SK-N-SH treated with all-trans-retinoic acid at 6 μM for 48 hours (cell line): ENCODE measurements around the gene RABGAP1L.

Source experiments
- ATAC-seq: fragments of 200-7000 bp; cut with Tn5 transposase; 3 replicates; pipeline ENCODE4 v1.9.1; 2020; ENCODE audit warnings: mild to moderate bottlenecking, moderate library complexity
- ARNTL ChIP-seq: fragments of 450-650 bp; formaldehyde crosslinking; IDR thresholded peaks from 2 replicates; pipeline ENCODE4 v1.5.0; 2020; ENCODE audit warnings: low read depth, mild to moderate bottlenecking, moderate library complexity, borderline replicate concordance
- BACH2 ChIP-seq: fragments of 250-450 bp; sonication (Bioruptor Pico); IDR thresholded peaks from 2 replicates; pipeline ENCODE4 v1.9.0; 2021; ENCODE audit warnings: mild to moderate bottlenecking, borderline replicate concordance
- CSDC2 ChIP-seq: fragments of 250-450 bp; sonication (Bioruptor Pico); IDR thresholded peaks from 2 replicates; pipeline ENCODE4 v1.5.0; 2020; ENCODE audit warnings: mild to moderate bottlenecking, moderate library complexity
- CSRNP3 ChIP-seq: fragments of 250-450 bp; sonication (Bioruptor Pico); IDR thresholded peaks from 2 replicates; pipeline ENCODE4 v1.5.1; 2021; ENCODE audit warnings: mild to moderate bottlenecking, moderate library complexity
- ESRRG ChIP-seq: fragments of 250-450 bp; sonication (Bioruptor Pico); IDR thresholded peaks from 2 replicates; pipeline ENCODE4 v1.6.1; 2021; ENCODE audit warnings: mild to moderate bottlenecking
- GLIS3 ChIP-seq: fragments of 250-450 bp; sonication (Bioruptor Pico); IDR thresholded peaks from 2 replicates; pipeline ENCODE4 v1.5.0; 2020; ENCODE audit warnings: mild to moderate bottlenecking, moderate library complexity
- ISL1 ChIP-seq: fragments of 250-450 bp; sonication (Bioruptor Pico); IDR thresholded peaks from 2 replicates; pipeline ENCODE4 v2.1.2; 2022; ENCODE audit warnings: mild to moderate bottlenecking, moderate library complexity
- OSR1 ChIP-seq: fragments of 250-450 bp; sonication (Bioruptor Pico); IDR thresholded peaks from 2 replicates; pipeline ENCODE4 v1.8.0; 2022; ENCODE audit warnings: moderate library complexity, mild to moderate bottlenecking, inconsistent platforms
- PATZ1 ChIP-seq: fragments of 250-450 bp; sonication (Bioruptor Pico); IDR thresholded peaks from 2 replicates; pipeline ENCODE4 v1.8.0; 2020; ENCODE audit warnings: mild to moderate bottlenecking, moderate library complexity, borderline replicate concordance
- PPARA ChIP-seq: fragments of 250-450 bp; sonication (Bioruptor Pico); IDR thresholded peaks from 2 replicates; pipeline ENCODE4 v1.5.0; 2020; ENCODE audit warnings: mild to moderate bottlenecking, borderline replicate concordance
- RARB ChIP-seq: fragments of 250-450 bp; sonication (Bioruptor Pico); IDR thresholded peaks from 2 replicates; pipeline ENCODE4 v1.8.0; 2021; ENCODE audit warnings: mild to moderate bottlenecking, moderate library complexity
- SNAI2 ChIP-seq: fragments of 250-450 bp; sonication (Bioruptor Pico); IDR thresholded peaks from 2 replicates; pipeline ENCODE4 v1.5.0; 2020; ENCODE audit warnings: mild to moderate bottlenecking, moderate library complexity
- TCF4 ChIP-seq: fragments of 250-450 bp; sonication (Bioruptor Pico); IDR thresholded peaks from 2 replicates; pipeline ENCODE4 v1.8.0; 2021; ENCODE audit warnings: mild to moderate bottlenecking, moderate library complexity, borderline replicate concordance
- TOX ChIP-seq: fragments of 250-450 bp; sonication (Bioruptor Pico); IDR thresholded peaks from 2 replicates; pipeline ENCODE4 v1.8.0; 2021; ENCODE audit warnings: mild to moderate bottlenecking, moderate library complexity, borderline replicate concordance
- ZC3H10 ChIP-seq: fragments of 250-450 bp; sonication (Bioruptor Pico); IDR thresholded peaks from 2 replicates; pipeline ENCODE4 v1.5.1; 2021; ENCODE audit warnings: mild to moderate bottlenecking, moderate library complexity
- ZFP3 ChIP-seq: fragments of 250-450 bp; sonication (Bioruptor Pico); IDR thresholded peaks from 2 replicates; pipeline ENCODE4 v1.5.0; 2020; ENCODE audit warnings: mild to moderate bottlenecking, moderate library complexity
- ZFP30 ChIP-seq: fragments of 450-650 bp; formaldehyde crosslinking; IDR thresholded peaks from 2 replicates; pipeline ENCODE4 v1.5.0; 2022; ENCODE audit warnings: mild to moderate bottlenecking, moderate library complexity
- ZNF565 ChIP-seq: fragments of 450-650 bp; formaldehyde crosslinking; conservative IDR thresholded peaks from 2 replicates; pipeline ENCODE4 v1.5.0; 2020; ENCODE audit warnings: low read depth, mild to moderate bottlenecking, moderate library complexity
- ZNF70 ChIP-seq: fragments of 450-650 bp; formaldehyde crosslinking; IDR thresholded peaks from 2 replicates; pipeline ENCODE4 v1.5.0; 2020; ENCODE audit warnings: mild to moderate bottlenecking, moderate library complexity
- ZNF8 ChIP-seq: fragments of 450-650 bp; formaldehyde crosslinking; IDR thresholded peaks from 2 replicates; pipeline ENCODE4 v1.5.0; 2020; ENCODE audit warnings: mild to moderate bottlenecking, moderate library complexity
- TF ChIP-seq, protein P1 (sequence below): fragments of 250-450 bp; sonication (Bioruptor Pico); IDR thresholded peaks from 2 replicates; pipeline ENCODE4 v1.5.1; 2020; ENCODE audit warnings: low read depth, mild to moderate bottlenecking, moderate library complexity
- TF ChIP-seq, protein P2 (sequence below): fragments of 250-450 bp; sonication (Bioruptor Pico); IDR thresholded peaks from 2 replicates; pipeline ENCODE4 v1.8.0; 2021; ENCODE audit warnings: low read depth, mild to moderate bottlenecking, moderate library complexity, borderline replicate concordance

RABGAP1L gene

GRCh38 chr1:174112489-174113162 is 46.7 kb upstream of the RABGAP1L start:
- TF ChIP-seq PPARA (CRISPR knock-in tag) (no peak), CSDC2 (CRISPR knock-in tag) (no peak), SNAI2 (no peak), ARNTL (CRISPR knock-in tag) (no peak), TOX (CRISPR knock-in tag) (no peak), ISL1 (CRISPR knock-in tag) (no peak), ZNF8 (CRISPR knock-in tag) (no peak), RARB (no peak), TCF4 (CRISPR knock-in tag) (no peak), ZC3H10 (CRISPR knock-in tag) (no peak), OSR1 (CRISPR knock-in tag) (no peak), ZNF565 (CRISPR knock-in tag) (no peak), BACH2 (CRISPR knock-in tag) (no peak)
- TF ChIP-seq, protein P1, sequence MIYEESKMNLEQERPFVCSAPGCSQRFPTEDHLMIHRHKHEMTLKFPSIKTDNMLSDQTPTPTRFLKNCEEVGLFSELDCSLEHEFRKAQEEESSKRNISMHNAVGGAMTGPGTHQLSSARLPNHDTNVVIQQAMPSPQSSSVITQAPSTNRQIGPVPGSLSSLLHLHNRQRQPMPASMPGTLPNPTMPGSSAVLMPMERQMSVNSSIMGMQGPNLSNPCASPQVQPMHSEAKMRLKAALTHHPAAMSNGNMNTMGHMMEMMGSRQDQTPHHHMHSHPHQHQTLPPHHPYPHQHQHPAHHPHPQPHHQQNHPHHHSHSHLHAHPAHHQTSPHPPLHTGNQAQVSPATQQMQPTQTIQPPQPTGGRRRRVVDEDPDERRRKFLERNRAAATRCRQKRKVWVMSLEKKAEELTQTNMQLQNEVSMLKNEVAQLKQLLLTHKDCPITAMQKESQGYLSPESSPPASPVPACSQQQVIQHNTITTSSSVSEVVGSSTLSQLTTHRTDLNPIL (CRISPR knock-in tag), result no peak
- TF ChIP-seq, all 23 proteins: peak for 0
- no peak for ATAC-seq

GRCh38 chr1:174114106-174114505 is 45.2 kb upstream of the RABGAP1L start:
- TF ChIP-seq ARNTL (CRISPR knock-in tag), result no peak
- TF ChIP-seq TOX (CRISPR knock-in tag), result no peak
- no peak for TF ChIP-seq SNAI2
- no peak for TF ChIP-seq PPARA (CRISPR knock-in tag)
- no peak for TF ChIP-seq CSRNP3
- TF ChIP-seq ZC3H10 (CRISPR knock-in tag), result no peak
- no peak for TF ChIP-seq GLIS3 (CRISPR knock-in tag)
- TF ChIP-seq ZFP30, result no peak
- TF ChIP-seq ZNF8 (CRISPR knock-in tag), result no peak
- no peak for TF ChIP-seq ZFP3 (CRISPR knock-in tag)
- TF ChIP-seq RARB, result no peak
- TF ChIP-seq PATZ1 (CRISPR knock-in tag), result no peak
- no peak for TF ChIP-seq ESRRG (CRISPR knock-in tag)
- TF ChIP-seq, protein P2, sequence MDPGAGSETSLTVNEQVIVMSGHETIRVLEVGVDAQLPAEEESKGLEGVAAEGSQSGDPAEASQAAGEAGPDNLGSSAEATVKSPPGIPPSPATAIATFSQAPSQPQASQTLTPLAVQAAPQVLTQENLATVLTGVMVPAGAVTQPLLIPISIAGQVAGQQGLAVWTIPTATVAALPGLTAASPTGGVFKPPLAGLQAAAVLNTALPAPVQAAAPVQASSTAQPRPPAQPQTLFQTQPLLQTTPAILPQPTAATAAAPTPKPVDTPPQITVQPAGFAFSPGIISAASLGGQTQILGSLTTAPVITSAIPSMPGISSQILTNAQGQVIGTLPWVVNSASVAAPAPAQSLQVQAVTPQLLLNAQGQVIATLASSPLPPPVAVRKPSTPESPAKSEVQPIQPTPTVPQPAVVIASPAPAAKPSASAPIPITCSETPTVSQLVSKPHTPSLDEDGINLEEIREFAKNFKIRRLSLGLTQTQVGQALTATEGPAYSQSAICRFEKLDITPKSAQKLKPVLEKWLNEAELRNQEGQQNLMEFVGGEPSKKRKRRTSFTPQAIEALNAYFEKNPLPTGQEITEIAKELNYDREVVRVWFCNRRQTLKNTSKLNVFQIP (CRISPR knock-in tag), result no peak
- no peak for ATAC-seq

DNA sequence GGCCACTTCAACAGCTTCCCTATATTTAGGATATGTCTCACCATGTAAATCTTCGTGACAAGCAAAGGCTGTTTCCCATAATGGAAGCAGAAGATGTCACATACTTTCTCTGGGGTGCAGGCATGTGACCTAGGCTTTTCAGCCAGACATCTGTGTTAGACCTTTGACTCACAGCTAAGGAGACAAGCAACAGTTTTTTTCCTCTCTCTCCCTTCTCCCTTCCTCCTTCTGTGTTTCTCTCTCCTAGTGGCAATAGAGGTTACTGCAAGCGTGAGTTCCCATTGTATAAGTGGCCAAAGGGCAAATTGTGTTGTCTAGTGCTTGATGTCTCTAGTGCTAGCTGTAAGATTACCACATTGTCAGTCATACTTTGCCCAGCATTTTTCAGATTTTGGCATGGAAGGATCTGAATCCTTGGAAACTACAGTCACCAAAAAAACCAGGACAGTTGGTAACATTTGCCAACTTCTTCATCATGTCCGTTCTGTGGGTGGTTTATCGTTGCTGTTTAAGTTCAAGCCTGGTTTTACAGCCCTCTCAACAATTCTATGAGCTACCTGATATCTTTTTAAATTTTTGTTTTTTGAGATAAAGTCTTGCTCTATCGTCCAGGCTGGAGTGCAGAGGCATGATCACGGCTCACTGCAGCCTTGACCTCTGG is 44.4 kb upstream of the RABGAP1L start:
- ATAC-seq, result peak; percentile 97
- TF ChIP-seq ESRRG (CRISPR knock-in tag) (no peak), PPARA (CRISPR knock-in tag) (no peak), ZNF565 (CRISPR knock-in tag) (no peak), SNAI2 (no peak), ZNF70 (CRISPR knock-in tag) (no peak), CSRNP3 (no peak)
- TF ChIP-seq, protein P2 (CRISPR knock-in tag), result no peak
- TF ChIP-seq, protein P1 (CRISPR knock-in tag), result no peak
